ENCODE data around the gene HRCT1. TPM values are rescaled to one million over a fixed set of nuclear protein-coding genes. Genes with fewer than 3 reads are reported as not detected.
A peak's percentile ranks its signal among the peaks of the same experiment; 100 is the strongest.

The HRCT1 gene
- total RNA-seq, 2 experiments from 2014 or later, result not detected

DNA sequence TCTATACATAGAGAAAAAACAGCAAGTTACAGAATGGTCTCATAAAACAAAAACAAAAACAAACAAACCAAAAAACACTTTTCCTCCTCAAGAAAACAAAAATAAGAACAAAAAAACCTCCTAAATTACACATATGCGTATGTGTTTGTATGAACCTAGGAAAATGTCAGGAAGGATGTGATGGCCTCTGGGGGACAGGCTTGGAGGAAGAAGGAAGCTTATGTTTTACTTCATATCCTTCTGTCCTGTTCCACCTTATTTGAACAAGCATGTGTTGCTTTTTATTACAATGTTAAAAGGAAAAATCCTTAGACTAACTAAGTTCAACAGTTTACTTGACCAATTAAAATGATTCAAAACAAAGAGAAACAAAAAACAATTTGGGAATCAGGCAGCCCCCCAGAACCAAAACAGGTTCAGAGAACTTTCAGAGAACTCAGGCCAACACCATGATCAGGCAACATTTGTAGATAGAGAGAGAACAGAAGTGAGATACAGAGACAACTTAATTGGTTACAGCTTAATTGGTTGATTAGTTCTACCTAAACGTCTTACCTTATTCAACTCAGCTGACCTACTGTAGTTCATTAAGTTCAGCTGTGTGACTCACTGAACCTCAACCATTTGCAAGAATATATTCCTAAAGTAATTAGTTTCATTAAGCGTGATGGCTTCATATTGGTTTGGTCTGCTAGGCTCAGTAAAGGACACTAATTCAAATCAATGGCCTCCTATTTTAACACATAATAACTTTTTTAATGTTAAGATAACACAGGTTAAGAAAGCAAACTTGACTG, 13.4 kb downstream of the HRCT1 start:
- Histone ChIP-seq H3K36me3 (ENCODE audit: insufficient read depth, low read length) (no peaks in the 10 kb centered on the region), H3K27me3 (ENCODE audit: control insufficient read depth in 1 of 2, insufficient read depth in 2 of 2, low read length in 2 of 2) (no peaks in the 10 kb centered on the region), H3K4me1 (ENCODE audit: insufficient read depth, low read length) (peaks cover under 1% of the 10 kb centered on the region), H3K9me3 (ENCODE audit: control insufficient read depth in 1 of 2, insufficient read depth in 1 of 2, low read length in 2 of 2) (no peaks in the 10 kb centered on the region), H3K4me3 (ENCODE audit: low read length) (no peak overlapping the region), H3K27ac (ENCODE audit: low read depth in 1 of 2, low read length in 2 of 2) (no peak overlapping the region)
- H3K27me3 Mint-ChIP-seq, result no peaks in the 10 kb centered on the region
- TF ChIP-seq, protein P1, sequence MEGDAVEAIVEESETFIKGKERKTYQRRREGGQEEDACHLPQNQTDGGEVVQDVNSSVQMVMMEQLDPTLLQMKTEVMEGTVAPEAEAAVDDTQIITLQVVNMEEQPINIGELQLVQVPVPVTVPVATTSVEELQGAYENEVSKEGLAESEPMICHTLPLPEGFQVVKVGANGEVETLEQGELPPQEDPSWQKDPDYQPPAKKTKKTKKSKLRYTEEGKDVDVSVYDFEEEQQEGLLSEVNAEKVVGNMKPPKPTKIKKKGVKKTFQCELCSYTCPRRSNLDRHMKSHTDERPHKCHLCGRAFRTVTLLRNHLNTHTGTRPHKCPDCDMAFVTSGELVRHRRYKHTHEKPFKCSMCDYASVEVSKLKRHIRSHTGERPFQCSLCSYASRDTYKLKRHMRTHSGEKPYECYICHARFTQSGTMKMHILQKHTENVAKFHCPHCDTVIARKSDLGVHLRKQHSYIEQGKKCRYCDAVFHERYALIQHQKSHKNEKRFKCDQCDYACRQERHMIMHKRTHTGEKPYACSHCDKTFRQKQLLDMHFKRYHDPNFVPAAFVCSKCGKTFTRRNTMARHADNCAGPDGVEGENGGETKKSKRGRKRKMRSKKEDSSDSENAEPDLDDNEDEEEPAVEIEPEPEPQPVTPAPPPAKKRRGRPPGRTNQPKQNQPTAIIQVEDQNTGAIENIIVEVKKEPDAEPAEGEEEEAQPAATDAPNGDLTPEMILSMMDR (IDR thresholded peaks at IDR 0.05), result no peak
- no peak overlapping the region for H3K4me3 Mint-ChIP-seq
- intact Hi-C loops (cut with DNase I, micrococcal nuclease), result no loop called here
- ChIA-PET POLR2A (interaction anchor here (1.5 kb wide), 1 partner anchor 8 kb away, joined by 5 read pairs; no protein-coding TSS in a partner anchor), CTCF (interaction anchor here (1.4 kb wide), 1 partner anchor 9 kb away, joined by 4 read pairs; no protein-coding TSS in a partner anchor)
- ATAC-seq (ENCODE audit: poor library complexity) (no peak), DNase-seq (no peak)
- H3K4me1 Mint-ChIP-seq (ENCODE audit: low read depth), result peaks cover 15% of the 10 kb centered on the region
- no peaks in the 10 kb centered on the region for H3K9me3 Mint-ChIP-seq
- H3K36me3 Mint-ChIP-seq (ENCODE audit: low read depth), result no peaks in the 10 kb centered on the region
- H3K27ac Mint-ChIP-seq, result peak overlapping the region; percentile 9

DNA sequence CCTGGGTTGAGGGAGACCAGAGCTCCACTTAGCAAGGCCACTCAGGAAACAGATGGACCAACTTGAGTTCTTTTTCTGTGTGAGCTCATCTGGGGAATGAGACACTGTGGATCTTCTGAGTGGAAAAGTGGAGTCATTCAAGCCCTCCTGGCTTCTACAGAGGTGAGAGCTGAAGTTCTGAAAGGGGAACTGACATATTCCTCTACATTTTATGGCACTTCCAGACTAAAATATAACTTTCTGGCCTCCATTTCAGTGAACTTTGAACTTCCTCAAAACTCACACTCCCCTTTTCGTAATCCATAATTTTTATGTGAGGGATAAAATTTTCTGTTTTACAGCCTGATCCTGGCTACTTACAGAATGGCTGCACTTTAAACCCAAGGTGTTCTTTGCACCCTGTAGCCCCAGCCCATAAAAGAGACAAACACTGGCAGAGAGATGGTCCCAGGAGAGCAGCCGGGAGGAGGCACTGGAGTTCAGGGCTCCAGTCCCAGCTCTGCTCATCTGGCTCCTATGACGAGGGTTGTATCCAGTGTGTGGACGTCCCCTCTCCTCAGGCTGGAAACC, 14.1 kb downstream of the HRCT1 start:
- Histone ChIP-seq H3K36me3 (ENCODE audit: insufficient read depth, low read length) (no peaks in the 10 kb centered on the region), H3K27ac (ENCODE audit: low read depth in 1 of 2, low read length in 2 of 2) (peak overlapping the region in 1 of 2 donors; percentile 5), H3K4me1 (ENCODE audit: insufficient read depth, low read length) (no peaks in the 10 kb centered on the region), H3K9me3 (ENCODE audit: control insufficient read depth in 1 of 2, insufficient read depth in 1 of 2, low read length in 2 of 2) (no peaks in the 10 kb centered on the region), H3K4me3 (ENCODE audit: low read length) (no peak overlapping the region), H3K27me3 (ENCODE audit: control insufficient read depth in 1 of 2, insufficient read depth in 2 of 2, low read length in 2 of 2) (no peaks in the 10 kb centered on the region)
- no peaks in the 10 kb centered on the region for H3K36me3 Mint-ChIP-seq (ENCODE audit: low read depth)
- no peak for ATAC-seq (ENCODE audit: poor library complexity)
- peaks cover 15% of the 10 kb centered on the region for H3K4me1 Mint-ChIP-seq (ENCODE audit: low read depth)
- H3K27me3 Mint-ChIP-seq, result no peaks in the 10 kb centered on the region
- intact Hi-C loops (cut with DNase I, micrococcal nuclease), result no loop called here
- H3K4me3 Mint-ChIP-seq, result no peak overlapping the region
- H3K9me3 Mint-ChIP-seq, result no peaks in the 10 kb centered on the region
- ChIA-PET CTCF (interaction anchor here (1.4 kb wide), 1 partner anchor 9 kb away, joined by 4 read pairs; no protein-coding TSS in a partner anchor), POLR2A (interaction anchor here (1.5 kb wide), 1 partner anchor 9 kb away, joined by 5 read pairs; no protein-coding TSS in a partner anchor)
- no peak for DNase-seq
- peak overlapping the region; percentile 9 for H3K27ac Mint-ChIP-seq
- TF ChIP-seq, protein P1 (IDR thresholded peaks at IDR 0.05), result no peak

DNA sequence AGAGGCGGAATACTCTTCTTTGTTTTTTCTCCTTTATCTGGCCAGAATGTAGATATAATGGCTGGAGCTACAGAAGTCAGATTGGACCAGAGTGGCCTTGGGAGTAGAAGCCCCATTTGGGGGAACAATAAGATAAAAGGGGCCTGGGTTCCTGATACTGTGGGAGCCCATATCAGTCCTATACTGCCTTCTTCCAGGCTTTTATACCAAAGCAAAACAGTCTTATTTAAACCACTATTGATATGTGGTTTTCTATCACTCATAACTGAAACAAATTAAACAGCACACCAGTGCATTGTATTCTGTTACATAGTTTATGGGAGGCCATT, 17.6 kb downstream of the HRCT1 start:
- DNase-seq (no peak), ATAC-seq (ENCODE audit: poor library complexity) (no peak)
- Histone ChIP-seq H3K4me1 (ENCODE audit: insufficient read depth, low read length) (no peaks in the 10 kb centered on the region), H3K27ac (ENCODE audit: low read depth in 1 of 2, low read length in 2 of 2) (no peak overlapping the region), H3K27me3 (ENCODE audit: control insufficient read depth in 1 of 2, insufficient read depth in 2 of 2, low read length in 2 of 2) (no peaks in the 10 kb centered on the region), H3K36me3 (ENCODE audit: insufficient read depth, low read length) (no peaks in the 10 kb centered on the region), H3K4me3 (ENCODE audit: low read length) (no peak overlapping the region), H3K9me3 (ENCODE audit: control insufficient read depth in 1 of 2, insufficient read depth in 1 of 2, low read length in 2 of 2) (no peaks in the 10 kb centered on the region)
- TF ChIP-seq, protein P1 (IDR thresholded peaks at IDR 0.05), result no peak
- H3K4me3 Mint-ChIP-seq, result no peak overlapping the region
- no peaks in the 10 kb centered on the region for H3K36me3 Mint-ChIP-seq (ENCODE audit: low read depth)
- POLR2A ChIA-PET, result interaction anchor here (0.7 kb wide), 1 partner anchor 1130 kb away, joined by 3 read pairs; no protein-coding TSS in a partner anchor
- H3K4me1 Mint-ChIP-seq (ENCODE audit: low read depth), result peaks cover 8% of the 10 kb centered on the region
- CTCF ChIA-PET, result no interaction called here
- H3K27me3 Mint-ChIP-seq, result no peaks in the 10 kb centered on the region
- intact Hi-C loops (cut with DNase I, micrococcal nuclease), result no loop called here
- H3K9me3 Mint-ChIP-seq, result no peaks in the 10 kb centered on the region
- H3K27ac Mint-ChIP-seq, result no peak overlapping the region
